Measurements from ENCODE around the gene CLEC4E.

The CLEC4E gene

DNA sequence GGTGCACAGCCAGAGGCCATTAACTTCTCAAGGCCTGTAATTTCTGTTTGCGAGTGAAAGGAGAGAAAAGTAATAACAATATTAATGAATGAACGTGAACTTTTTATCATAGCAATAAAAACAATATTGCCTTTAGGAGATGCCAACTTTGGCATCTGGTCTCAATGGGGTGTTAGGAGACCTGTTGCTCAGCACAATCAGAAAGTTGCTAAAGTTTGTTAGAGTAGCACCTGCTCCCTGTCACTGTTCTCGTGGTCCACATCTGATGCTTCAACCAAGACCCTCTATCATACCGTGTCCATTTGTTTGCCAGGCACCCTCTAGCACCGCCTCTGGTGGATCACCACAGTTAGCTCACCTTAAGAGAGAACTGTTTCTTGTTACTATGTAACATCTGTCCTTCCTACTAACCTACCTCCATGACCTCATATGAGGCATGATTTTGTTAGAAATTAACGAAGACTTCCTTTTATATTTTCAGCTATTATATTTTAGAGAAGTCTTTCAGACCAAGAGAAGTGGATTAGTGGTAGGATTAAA lies 12.5 kb upstream of the CLEC4E start:
- H3K4me3 ChIP-seq (ENCODE audit: low read length): no peak overlapping the region
- DNase-seq (ENCODE audit: low read depth): no peak
- no peak for TF ChIP-seq CTCF (conservative IDR thresholded peaks at IDR 0.05; ENCODE audit: low read length)

DNA sequence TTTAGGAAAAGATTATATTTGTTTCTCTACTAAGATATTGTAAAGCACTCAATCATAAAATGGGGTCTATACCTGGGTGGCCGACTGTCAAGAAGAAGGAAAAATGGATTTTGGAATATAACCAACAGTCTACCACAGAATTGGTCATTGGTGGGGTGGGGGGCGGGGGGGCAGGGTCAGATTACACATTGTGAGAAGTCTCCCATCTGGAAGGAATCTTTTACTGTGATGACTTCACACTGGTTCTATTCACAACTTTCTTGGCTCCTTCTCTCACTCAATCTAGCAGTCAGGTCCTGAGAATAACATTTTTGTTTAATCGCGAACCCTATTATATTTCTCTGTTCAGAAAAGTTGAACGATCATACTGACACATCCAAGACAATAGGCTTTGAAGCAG lies 8.7 kb upstream of the CLEC4E start:
- no peak for DNase-seq (ENCODE audit: low read depth)
- no peak for TF ChIP-seq CTCF (conservative IDR thresholded peaks at IDR 0.05; ENCODE audit: low read length)
- no peak overlapping the region for H3K4me3 ChIP-seq (ENCODE audit: low read length)

DNA sequence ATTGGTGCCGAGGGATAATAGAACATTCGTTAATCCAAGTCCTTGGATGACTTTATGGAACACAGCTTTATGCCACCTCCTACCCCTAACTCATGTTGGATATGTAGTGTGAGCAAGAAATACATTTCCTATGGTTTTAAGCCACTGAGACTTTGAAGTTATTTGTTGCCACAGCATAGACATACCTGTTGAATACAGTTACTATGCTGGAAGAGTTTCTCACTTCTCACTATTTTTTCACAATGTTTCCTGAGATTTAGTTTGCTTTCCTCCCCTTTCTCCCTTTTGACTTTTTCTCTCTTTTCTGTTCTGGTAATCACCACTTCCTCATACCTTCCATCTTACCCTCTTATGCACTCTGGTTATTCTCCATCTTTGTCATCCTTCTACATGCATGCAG lies 7.5 kb upstream of the CLEC4E start:
- DNase-seq (ENCODE audit: low read depth): no peak
- no peak for TF ChIP-seq CTCF (conservative IDR thresholded peaks at IDR 0.05; ENCODE audit: low read length)
- H3K4me3 ChIP-seq (ENCODE audit: low read length): no peak overlapping the region

DNA sequence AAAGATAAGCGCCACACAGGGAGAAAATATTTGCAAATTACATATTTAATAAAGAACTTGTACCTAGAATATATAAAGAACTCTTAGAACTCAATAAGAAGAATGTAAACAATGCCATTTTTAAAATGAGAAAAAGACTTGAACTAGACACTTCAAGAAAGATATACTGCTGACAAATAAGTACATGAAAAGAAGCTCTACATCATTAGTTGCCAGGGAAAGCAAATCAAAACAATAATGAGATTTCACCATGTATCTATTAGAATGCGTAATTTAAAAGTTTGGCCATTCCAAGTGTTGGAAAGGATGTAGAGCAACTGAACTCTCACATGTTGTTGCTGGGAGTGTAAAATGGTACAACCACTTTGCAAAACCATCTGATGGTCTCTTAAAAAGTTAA lies 6.9 kb upstream of the CLEC4E start:
- H3K4me3 ChIP-seq (ENCODE audit: low read length): no peak overlapping the region
- no peak for TF ChIP-seq CTCF (conservative IDR thresholded peaks at IDR 0.05; ENCODE audit: low read length)
- DNase-seq (ENCODE audit: low read depth): no peak

- no peak for DNase-seq (ENCODE audit: low read depth)
- TF ChIP-seq CTCF (conservative IDR thresholded peaks at IDR 0.05; ENCODE audit: low read length): no peak
- H3K4me3 ChIP-seq (ENCODE audit: low read length): no peak overlapping the region
Observed at GRCh38 chr12:8546591-8546990, 5.9 kb upstream of the CLEC4E start.

GRCh38 chr12:8544295-8544694 lies 3.6 kb upstream of the CLEC4E start:
- TF ChIP-seq CTCF (conservative IDR thresholded peaks at IDR 0.05; ENCODE audit: low read length): peak; percentile 96
- H3K4me3 ChIP-seq (ENCODE audit: low read length): no peak overlapping the region
- peak; percentile 62 for DNase-seq (ENCODE audit: low read depth)

DNA sequence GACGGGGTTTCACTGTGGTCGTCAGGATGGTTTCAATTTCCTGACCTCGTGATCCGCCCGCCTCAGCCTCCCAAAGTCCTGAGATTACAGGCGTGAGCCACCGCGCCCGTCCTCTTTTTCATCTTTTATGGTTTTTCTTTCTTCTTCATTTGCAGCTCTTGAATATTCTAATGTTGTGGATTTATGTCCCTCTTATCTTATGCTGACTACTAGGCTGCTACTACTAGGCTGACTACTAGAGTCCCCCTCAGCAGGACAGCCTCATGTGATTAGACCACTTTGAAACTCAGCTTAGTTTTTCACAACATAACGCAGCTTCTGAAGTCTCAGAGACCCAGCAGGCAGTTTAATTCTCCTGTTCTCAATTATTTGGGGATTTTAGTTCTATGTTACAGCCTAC lies 857 bp upstream of the CLEC4E start:
- DNase-seq (ENCODE audit: low read depth): no peak
- TF ChIP-seq CTCF (conservative IDR thresholded peaks at IDR 0.05; ENCODE audit: low read length): no peak

More for the DNA sequence above, 857 bp upstream of the CLEC4E start:
- no peak overlapping the region for H3K4me3 ChIP-seq (ENCODE audit: low read length)
